Stimulated activated CD4-positive, alpha-beta T cell treated with anti-CD3 and anti-CD28 coated beads, Interleukin-4, amount 100 ng/mL, for 1 hour (primary cell): ENCODE data around the gene USP40.

ENCODE experiments used
- DNase-seq: peaks from one replicate; pipeline ENCODE4 v3.0.0-alpha.2; 2020

Gene USP40

GRCh38 chr2:233473386-233473791 is 93.2 kb downstream of the USP40 start:
- no peak for DNase-seq

- DNase-seq, result no peak
These were observed 95.1 kb downstream of the USP40 start for GRCh38 chr2:233471291-233472035.

GRCh38 chr2:233470839-233471238 is 95.7 kb downstream of the USP40 start:
- DNase-seq, result no peak

DNA sequence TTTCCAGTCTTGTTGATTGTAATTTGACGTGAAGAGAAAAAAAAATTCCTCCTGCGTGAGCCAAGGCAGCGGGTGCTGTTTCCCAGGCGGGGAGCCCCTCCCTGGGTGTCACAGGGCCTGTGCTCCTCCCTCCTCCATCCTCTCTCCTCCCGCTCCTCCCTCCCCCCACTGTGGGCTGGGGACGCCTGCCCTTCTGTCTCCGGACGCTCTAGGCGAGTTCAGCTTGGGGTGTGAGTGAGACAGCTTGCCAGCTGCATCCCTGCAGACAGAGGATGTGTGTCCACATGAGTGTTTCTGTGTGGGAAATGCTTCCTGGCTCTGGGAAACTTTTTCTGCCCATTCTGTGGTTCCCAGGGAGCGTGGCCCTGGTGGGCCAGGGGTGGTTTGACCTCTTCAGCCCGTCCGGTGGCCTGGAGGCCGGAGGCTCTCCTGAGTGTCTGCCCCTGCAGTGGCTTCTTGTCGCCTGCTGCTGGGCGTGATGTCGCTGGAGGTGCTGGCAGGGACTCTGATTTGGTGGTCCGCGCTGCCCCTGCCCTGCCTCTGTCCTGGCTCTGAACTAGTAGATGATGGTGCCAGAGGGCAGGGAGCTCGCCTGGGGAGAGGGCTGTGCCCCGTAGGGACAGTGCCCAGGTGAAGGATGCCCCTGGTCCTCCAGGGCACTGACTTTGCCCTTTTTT is 96.4 kb downstream of the USP40 start:
- no peak for DNase-seq

DNA sequence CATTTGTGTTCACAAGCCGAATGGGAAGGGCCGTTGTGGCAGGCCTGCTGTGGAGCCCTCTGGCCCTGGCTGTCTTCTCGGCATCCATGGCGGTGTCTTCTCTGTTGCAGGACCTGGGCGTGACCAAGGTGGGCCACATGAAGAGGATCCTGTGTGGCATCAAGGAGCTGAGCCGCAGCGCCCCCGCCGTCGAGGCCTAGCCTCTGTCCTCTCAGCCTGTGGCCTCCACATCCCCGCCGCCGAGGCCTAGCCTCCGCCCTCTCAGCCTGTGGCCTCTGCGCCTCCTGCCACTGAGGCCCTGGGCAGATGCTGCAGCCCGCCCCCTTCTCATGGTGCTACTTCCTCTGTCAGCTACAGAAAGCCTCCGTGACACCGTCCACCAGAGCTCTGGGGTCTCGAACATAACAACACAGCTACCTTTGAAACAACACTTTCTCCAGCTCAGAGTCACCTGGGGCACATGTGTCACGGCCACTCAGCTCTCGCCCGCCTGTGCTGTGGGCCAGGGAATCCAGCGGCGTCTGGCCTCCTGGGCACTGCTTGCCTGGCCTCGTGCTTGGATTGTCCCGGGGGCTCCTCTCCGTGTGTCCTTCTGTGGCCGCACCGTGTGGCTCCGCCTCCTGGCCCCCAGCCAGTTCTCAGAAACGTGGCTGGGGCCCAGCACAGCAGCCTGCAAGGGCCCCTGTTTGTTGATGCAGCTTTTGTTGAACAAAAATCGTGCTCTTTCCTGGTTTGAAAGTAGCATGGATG is 97.1 kb downstream of the USP40 start:
- DNase-seq, result no peak

DNA sequence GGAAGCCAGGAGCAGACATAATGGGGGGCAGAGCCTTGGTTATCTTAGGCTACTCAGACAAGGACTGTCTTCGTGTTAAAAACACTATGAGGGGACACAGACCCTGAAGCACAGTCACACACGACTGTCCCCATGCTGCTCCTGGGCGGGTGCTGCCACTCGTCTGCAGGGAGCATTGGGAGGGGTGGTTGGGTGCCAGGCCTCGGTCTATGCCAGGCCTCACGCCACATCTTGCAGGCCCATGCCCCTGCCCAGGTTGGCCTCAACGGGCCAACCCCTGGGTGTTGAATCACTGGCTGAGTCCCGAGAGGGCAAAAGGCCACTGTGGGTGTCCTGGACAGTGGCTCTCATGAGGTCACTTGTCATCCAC is 97.9 kb downstream of the USP40 start:
- DNase-seq, result no peak

GRCh38 chr2:233468047-233468740 is 98.4 kb downstream of the USP40 start:
- no peak for DNase-seq

DNA sequence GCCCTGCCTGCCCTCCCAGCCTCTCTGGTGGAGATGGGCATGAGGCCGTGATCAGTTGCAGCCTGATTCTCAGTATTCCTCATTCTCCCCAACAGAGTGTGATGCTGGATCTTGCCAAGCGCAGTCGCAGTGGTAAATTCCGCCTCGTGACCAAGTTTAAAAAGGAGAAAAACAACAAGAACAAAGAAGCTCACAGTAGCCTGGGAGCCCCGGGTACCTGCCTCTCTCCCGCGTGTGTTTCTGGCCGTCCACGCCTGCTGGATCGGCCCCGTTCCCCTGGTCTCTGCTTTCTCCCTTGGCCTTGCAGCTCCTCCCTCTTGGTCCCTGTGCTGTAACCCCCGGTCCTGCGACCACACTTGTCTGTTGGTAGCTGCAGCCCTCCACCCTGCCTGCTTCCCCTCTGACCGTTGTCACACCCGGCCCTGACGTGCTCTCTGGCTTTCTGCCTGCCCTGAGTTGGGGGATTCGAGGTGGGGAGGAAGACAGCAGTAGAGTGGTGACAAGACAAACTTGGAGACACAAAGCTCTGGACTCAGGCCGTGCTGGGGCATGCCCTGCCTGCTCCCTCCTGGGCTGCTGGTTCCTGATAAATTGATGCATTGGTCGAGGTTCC is 99.5 kb downstream of the USP40 start:
- no peak for DNase-seq

DNA sequence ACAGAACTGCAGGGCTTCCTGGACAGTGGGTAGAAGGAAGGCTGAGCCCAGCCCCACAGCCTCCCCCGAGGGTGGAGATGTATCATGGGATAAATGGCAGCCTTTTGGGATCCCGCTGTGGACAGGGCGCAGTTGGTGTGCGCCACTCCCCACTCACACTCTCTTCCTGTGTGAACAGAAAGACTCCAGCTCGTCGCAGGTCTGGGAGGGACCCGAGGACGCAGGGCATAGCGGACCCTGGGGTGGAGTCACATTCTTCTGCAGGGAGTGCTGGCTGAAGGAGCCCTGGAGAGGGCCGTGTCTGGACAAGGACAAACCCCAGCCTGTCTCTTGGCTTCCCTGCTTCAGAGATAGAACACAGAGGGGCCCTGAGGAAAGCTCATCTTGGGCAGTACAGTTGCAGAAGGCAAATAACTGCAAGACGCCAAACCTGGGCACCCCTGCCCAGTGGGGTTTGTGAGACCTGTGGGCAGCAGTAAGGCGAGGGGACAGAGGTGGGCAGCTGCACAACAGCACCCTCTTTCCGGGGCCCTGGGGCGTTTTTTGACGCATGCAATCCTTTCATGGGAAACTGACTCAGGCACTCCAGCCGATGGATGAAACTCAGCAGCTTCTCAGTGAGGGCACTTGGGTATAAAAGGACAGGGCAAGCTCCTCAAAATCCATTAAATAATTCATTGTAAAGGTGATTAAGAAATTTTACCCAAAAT is 101.9 kb downstream of the USP40 start:
- no peak for DNase-seq

DNA sequence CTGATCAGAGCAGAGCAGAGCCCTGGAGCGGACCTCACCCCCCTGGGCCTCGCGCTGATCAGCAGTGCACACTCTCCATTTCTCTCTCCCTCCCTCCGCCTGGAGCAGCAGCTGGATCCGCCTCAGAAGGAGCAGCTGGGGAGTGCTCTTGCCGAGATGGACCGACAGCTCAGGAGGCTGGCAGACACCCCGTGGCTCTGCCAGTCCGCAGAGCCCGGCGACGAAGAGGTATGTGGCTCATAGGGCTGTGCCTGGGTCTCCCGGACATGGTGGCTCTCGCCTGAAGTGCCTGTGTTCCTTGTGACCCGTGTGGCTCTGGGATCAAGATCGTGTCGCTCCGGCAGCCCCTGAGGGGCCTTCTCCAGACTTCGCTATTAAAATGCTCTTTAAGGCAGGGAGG is 102.5 kb downstream of the USP40 start:
- no peak for DNase-seq

DNA sequence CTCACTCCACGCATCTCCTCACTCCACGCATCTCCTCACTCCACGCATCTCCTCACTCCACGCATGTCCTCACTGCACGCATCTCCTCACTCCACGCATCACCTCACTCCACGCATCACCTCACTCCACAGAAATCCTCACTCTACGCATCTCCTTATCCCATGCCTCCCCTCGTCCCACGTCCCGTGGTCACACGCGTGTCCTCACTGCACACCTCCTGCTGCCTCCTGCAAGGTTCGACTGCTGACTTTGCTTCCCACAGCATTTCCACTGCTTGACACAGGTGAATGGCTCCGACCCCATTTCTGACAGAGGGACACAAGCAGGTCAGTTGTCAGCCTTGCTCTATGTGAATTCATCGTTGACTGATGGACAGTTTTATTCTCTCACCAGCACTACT is 103.0 kb downstream of the USP40 start:
- DNase-seq, result no peak

DNA sequence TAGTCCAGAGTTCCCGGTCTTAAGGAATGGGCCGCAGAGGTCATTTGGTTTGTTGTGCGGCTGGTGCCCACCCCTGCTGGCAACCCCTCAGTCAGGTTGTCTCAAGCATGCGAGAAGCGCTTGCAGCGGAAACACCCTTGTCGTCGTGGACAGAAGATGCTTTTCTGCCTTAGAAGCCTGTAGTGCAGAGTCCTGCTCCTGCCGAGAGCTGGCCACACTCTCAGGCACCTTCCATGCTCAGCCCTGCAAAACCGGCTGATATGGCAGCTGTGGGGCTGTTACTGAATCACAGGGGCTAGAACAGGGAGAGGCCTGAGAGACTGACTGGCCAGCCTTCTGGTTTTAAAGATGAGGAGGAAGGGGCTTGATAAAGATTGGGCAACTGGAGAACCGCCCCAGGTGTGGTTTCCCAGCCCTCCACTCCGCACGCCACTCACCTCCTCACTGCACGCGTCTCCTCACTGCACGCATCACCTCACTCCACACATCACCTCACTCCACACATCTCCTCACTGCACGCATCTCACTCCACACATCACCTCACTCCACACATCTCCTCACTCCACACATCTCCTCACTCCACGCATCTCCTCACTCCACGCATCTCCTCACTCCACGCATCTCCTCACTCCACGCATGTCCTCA is 103.6 kb downstream of the USP40 start:
- DNase-seq, result no peak

GRCh38 chr2:233462202-233462785 is 104.3 kb downstream of the USP40 start:
- no peak for DNase-seq

DNA sequence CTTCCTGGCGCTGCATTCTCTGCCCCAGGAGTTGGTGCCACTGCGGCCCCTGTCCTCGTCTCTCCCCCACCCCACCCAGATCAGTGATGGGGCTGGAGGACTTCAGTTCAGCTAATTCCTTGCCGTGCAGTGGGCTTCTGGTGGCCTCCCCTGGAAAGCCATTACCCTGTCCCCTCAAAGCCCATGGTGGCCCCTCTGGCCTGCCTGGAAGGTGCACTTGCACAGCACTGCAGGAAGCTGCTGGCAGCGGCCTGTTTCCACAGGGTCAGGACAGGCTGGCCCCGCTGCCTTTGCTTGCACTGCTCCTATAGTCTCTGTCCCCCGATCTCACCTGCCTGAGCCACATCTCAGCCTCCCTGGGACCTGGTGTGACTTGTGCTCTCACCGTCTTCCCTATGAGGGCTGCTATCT is 105.1 kb downstream of the USP40 start:
- no peak for DNase-seq

GRCh38 chr2:233460726-233461441 is 105.7 kb downstream of the USP40 start:
- no peak for DNase-seq

GRCh38 chr2:233459426-233459825 is 107.2 kb downstream of the USP40 start:
- DNase-seq, result no peak

DNA sequence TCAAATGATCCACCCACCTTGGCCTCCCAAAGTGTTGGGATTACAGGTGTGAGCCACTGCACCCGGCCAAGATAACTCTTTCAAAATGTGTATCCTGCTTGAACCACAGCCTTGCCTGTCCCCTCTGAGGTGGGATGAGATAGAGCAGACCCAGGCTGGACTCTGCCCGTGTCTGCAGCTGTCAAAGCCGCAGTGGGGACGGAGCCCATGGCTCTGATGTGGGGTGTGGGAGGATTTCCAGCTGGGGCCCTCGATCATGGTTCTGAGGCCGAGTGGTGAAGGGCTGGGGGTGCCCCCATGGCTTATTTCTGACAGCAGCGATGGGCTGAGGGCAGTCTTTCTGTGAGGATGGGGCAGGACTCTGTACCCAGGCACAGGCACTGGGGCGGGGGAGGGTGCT is 107.8 kb downstream of the USP40 start:
- DNase-seq, result no peak

- DNase-seq, result no peak
These were observed 108.5 kb downstream of the USP40 start for GRCh38 chr2:233458031-233458610.

- no peak for DNase-seq
These were observed 109.2 kb downstream of the USP40 start for GRCh38 chr2:233457356-233457755.

DNA sequence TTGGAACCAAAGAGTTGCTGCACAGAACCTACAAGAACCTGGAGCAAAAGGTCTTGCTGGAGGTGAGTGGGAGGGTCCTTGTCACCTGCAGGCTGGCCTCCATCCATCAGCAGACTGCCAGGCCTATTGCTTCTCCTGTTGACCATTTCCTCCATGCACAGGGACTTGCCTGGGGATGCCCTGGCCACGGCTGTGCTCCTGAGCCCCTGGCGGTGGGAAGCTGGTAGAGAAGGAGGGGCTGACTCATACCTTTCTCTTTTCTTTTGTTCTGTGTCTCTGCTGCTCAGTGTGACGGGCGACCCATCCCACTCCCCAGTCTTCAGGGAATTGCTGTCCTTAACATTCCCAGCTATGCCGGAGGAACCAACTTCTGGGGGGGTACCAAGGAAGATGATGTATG is 109.6 kb downstream of the USP40 start:
- no peak for DNase-seq
